ENCODE measurements around the gene RBP5. TPM values are rescaled to one million over a fixed set of nuclear protein-coding genes. Genes with fewer than 3 reads are reported as not detected.

The RBP5 gene
- total RNA-seq, 1 experiment from 2014 or later, result not detected

GRCh38 chr12:7101694-7102131 lies 27.0 kb downstream of the RBP5 start:
- no TSS peak for BruUV-seq (replicated peaks)
- no peak overlapping the region for H3K27ac ChIP-seq (ENCODE audit: low read length)
- POLR2A ChIA-PET (ENCODE audit: unreplicated experiment), result no interaction called here

GRCh38 chr12:7101047-7101693 lies 27.5 kb downstream of the RBP5 start:
- Histone ChIP-seq H3K9me2 (replicated peaks; ENCODE audit: low read length) (no peaks in the 10 kb centered on the region), H3K27ac (ENCODE audit: low read length) (no peak overlapping the region), H3K36me3 (ENCODE audit: low read depth, low read length) (peaks cover 2% of the 10 kb centered on the region; the same call in 1 of the 2 replicates), H3K9ac (ENCODE audit: low read length) (no peak overlapping the region), H3K79me2 (ENCODE audit: low read length) (0 out of 2 replicates have a peak, but pooled peaks cover under 1% of the 10 kb centered on the region), H3K9me3 (ENCODE audit: low read length) (no peaks in the 10 kb centered on the region), H3K4me3 (ENCODE audit: low read length) (no peak overlapping the region), H3F3A (ENCODE audit: low read length, unreplicated experiment) (no peaks in the 10 kb centered on the region), H3K4me1 (ENCODE audit: insufficient read depth, low read length) (no peaks in the 10 kb centered on the region), H3K4me2 (ENCODE audit: low read length) (no peak overlapping the region), H3K27me3 (ENCODE audit: low read length) (no peaks in the 10 kb centered on the region), H4K20me1 (ENCODE audit: low read length) (no peaks in the 10 kb centered on the region), H2AFZ (ENCODE audit: low read length) (no peak overlapping the region)
- DNase-seq, result no peak
- CTCF ChIA-PET, result no interaction called here
- TF ChIP-seq EZH2phosphoT487 (IDR thresholded peaks at IDR 0.05; ENCODE audit: borderline replicate concordance, low read length) (no peak), EZH2 (IDR thresholded peaks at IDR 0.05; ENCODE audit: low read length, unreplicated experiment) (no peak), CTCF (conservative IDR thresholded peaks at IDR 0.05; ENCODE audit: low read depth, low read length) (no peak)
- POLR2A ChIA-PET (ENCODE audit: unreplicated experiment), result no interaction called here
- intact Hi-C loops (cut with micrococcal nuclease), result no loop called here
- BruUV-seq (replicated peaks), result no TSS peak
- peak; percentile 13; the same call in 1 of the 2 replicates for ATAC-seq

More at GRCh38 chr12:7101694-7102131, 27.0 kb downstream of the RBP5 start:
- Histone ChIP-seq H3K9me3 (ENCODE audit: low read length) (no peaks in the 10 kb centered on the region), H4K20me1 (ENCODE audit: low read length) (no peaks in the 10 kb centered on the region), H3K9me2 (replicated peaks; ENCODE audit: low read length) (no peaks in the 10 kb centered on the region), H2AFZ (ENCODE audit: low read length) (no peak overlapping the region), H3K9ac (ENCODE audit: low read length) (no peak overlapping the region), H3F3A (ENCODE audit: low read length, unreplicated experiment) (no peaks in the 10 kb centered on the region), H3K27me3 (ENCODE audit: low read length) (no peaks in the 10 kb centered on the region), H3K4me2 (ENCODE audit: low read length) (no peak overlapping the region), H3K4me1 (ENCODE audit: insufficient read depth, low read length) (no peaks in the 10 kb centered on the region), H3K79me2 (ENCODE audit: low read length) (0 out of 2 replicates have a peak, but pooled peaks cover 4% of the 10 kb centered on the region), H3K4me3 (ENCODE audit: low read length) (no peak overlapping the region), H3K36me3 (ENCODE audit: low read depth, low read length) (peaks cover 5% of the 10 kb centered on the region; the same call in 1 of the 2 replicates)
- intact Hi-C loops (cut with micrococcal nuclease), result no loop called here
- TF ChIP-seq EZH2 (IDR thresholded peaks at IDR 0.05; ENCODE audit: low read length, unreplicated experiment), result no peak
- no peak for TF ChIP-seq CTCF (conservative IDR thresholded peaks at IDR 0.05; ENCODE audit: low read depth, low read length)
- no peak for TF ChIP-seq EZH2phosphoT487 (IDR thresholded peaks at IDR 0.05; ENCODE audit: borderline replicate concordance, low read length)
- peak; percentile 37; the same call in 1 of the 2 replicates for ATAC-seq
- CTCF ChIA-PET, result no interaction called here
- no peak for DNase-seq

- Histone ChIP-seq H2AFZ (ENCODE audit: low read length) (no peak overlapping the region), H3K9me2 (replicated peaks; ENCODE audit: low read length) (no peaks in the 10 kb centered on the region), H3K36me3 (ENCODE audit: low read depth, low read length) (no peaks in the 10 kb centered on the region), H4K20me1 (ENCODE audit: low read length) (no peaks in the 10 kb centered on the region), H3K9ac (ENCODE audit: low read length) (no peak overlapping the region), H3K27me3 (ENCODE audit: low read length) (no peaks in the 10 kb centered on the region), H3K27ac (ENCODE audit: low read length) (no peak overlapping the region), H3K4me3 (ENCODE audit: low read length) (no peak overlapping the region), H3K79me2 (ENCODE audit: low read length) (no peaks in the 10 kb centered on the region), H3K9me3 (ENCODE audit: low read length) (no peaks in the 10 kb centered on the region), H3K4me2 (ENCODE audit: low read length) (no peak overlapping the region), H3K4me1 (ENCODE audit: insufficient read depth, low read length) (no peaks in the 10 kb centered on the region), H3F3A (ENCODE audit: low read length, unreplicated experiment) (no peaks in the 10 kb centered on the region)
- POLR2A ChIA-PET (ENCODE audit: unreplicated experiment), result no interaction called here
- BruUV-seq (replicated peaks), result no TSS peak
- TF ChIP-seq CTCF (conservative IDR thresholded peaks at IDR 0.05; ENCODE audit: low read depth, low read length), result no peak
- no peak for TF ChIP-seq EZH2phosphoT487 (IDR thresholded peaks at IDR 0.05; ENCODE audit: borderline replicate concordance, low read length)
- no peak for TF ChIP-seq EZH2 (IDR thresholded peaks at IDR 0.05; ENCODE audit: low read length, unreplicated experiment)
- CTCF ChIA-PET, result no interaction called here
- ATAC-seq (no peak), DNase-seq (no peak)
- intact Hi-C loops (cut with micrococcal nuclease), result no loop called here
These were observed 28.4 kb downstream of the RBP5 start for GRCh38 chr12:7100239-7100638.
